GM11168 (cell line): ENCODE measurements around the gene NAIF1.
"Not testable (repeated sequence)": the region's sequence is repeated elsewhere in the genome, so short reads cannot be mapped to it uniquely, and the experiment has no call there.

ENCODE experiments used
- in situ Hi-C: fragments of 300-500 bp; cut with MboI; formaldehyde crosslinking; loops from one replicate; pipeline ENCODE4 v1.12.0; 2022; ENCODE audit warnings: low sequenced_read_pairs; ENCODE audit not compliant: unreplicated experiment

Gene NAIF1

GRCh38 chr9:128040783-128041182, 26.3 kb downstream of the NAIF1 start:
- in situ Hi-C loops = not testable (repeated sequence)

DNA sequence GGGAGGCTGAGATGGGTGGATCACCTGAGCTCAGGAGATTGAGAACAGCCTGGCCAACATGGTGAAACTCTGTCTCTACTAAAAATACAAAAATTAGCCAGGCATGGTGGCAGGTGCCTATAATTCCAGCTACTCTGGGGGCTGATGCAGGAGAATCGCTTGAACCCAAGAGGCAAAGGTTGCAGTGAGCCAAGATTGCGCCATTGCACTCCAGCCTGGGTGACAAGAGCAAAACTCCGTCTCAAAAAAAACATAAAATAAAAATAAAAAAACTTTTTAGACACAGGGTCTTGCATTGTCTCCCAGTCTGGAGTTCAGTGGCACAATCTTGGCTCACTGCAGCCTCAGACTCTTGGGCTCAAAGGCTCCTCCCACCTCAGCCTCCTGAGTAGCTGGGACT, 30.6 kb downstream of the NAIF1 start:
- in situ Hi-C loops = not testable (repeated sequence)

GRCh38 chr9:128034821-128035652, 32.1 kb downstream of the NAIF1 start:
- in situ Hi-C loops = loop anchor here (5.0 kb wide), 1 partner anchor 93 kb away; no protein-coding TSS in a partner anchor

DNA sequence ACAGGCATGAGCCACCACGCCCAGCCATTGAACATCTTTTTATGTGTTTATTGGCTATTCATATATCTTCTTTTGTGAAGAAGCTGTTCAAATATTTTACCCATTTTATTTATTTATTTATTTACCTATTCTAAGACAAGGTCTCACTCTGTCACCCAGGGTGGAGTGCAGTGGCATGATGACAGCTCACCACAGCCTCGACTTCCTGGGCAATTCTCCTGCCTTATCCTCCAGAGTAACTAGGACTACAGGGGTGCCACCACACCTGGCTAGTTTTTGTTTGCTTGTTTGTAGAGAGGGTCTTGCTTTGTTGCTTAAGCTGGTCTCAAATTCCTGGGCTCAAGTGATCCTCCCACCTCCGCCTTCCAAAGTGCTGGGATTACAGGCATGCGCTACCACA, 33.5 kb downstream of the NAIF1 start:
- in situ Hi-C loops = loop anchor here (5.0 kb wide), 1 partner anchor 91 kb away; no protein-coding TSS in a partner anchor

DNA sequence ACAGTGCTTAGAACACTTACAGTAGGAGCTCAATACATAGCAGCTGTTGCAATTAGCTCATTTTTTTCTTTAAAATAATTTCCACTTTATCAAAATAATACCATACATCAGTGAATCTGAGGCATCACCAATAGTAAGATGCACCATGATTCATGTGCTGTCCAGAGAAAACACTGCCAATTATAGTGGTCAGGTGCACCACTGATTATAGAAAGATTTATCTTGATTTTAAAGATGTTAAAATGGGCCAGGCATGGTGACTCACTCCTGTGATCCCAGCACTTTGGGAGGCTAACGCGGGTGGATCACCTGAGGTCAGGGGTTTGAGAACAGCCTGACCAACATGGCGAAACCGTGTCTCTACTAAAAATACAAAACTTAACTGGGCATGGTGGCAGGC, 39.4 kb downstream of the NAIF1 start:
- in situ Hi-C loops = no loop called here

GRCh38 chr9:128026773-128027541, 40.2 kb downstream of the NAIF1 start:
- in situ Hi-C loops = no loop called here

- in situ Hi-C loops = no loop called here
These were observed 40.8 kb downstream of the NAIF1 start for GRCh38 chr9:128026255-128026772.

DNA sequence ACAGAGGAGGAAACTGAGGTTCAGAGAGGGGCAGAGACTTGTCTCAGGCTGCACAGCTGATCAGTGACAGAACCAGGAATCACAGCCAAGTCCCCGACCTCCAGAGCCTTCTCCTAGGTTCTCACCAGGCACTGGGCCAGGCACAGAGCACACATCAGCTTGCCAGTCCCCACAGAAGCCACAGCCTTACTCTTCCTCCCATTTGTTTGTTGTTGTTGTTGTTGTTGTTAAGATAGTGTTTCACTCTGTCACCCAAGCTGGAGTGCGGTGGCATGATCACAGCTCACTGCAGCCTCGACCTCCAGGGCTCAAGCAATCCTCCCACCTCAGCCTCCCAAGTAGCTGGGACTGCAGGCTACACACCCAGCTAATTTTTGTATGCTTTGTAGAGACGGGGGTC, 41.4 kb downstream of the NAIF1 start:
- in situ Hi-C loops = no loop called here

- in situ Hi-C loops = no loop called here
These were observed 42.3 kb downstream of the NAIF1 start for GRCh38 chr9:128024761-128025308.

DNA sequence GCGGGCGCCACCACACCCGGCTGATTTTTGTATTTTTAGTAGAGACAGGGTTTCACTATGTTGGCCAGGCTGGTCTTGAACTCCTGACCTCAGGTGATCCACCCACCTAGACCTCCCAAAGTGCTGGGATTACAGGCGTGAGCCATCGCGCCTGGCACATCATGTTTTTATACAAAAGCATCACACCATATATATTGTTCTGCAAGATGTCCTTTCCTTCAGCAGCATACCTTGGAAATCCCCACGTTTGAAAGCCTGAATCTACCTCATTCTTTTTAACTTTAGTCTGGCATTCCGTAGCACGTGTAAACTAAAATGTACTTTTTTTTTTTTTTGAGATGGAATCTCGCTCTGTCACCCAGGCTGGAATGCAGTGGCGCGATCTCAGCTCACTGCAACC, 43.4 kb downstream of the NAIF1 start:
- in situ Hi-C loops = not testable (repeated sequence)

GRCh38 chr9:128022886-128023285, 44.2 kb downstream of the NAIF1 start:
- in situ Hi-C loops = no loop called here

DNA sequence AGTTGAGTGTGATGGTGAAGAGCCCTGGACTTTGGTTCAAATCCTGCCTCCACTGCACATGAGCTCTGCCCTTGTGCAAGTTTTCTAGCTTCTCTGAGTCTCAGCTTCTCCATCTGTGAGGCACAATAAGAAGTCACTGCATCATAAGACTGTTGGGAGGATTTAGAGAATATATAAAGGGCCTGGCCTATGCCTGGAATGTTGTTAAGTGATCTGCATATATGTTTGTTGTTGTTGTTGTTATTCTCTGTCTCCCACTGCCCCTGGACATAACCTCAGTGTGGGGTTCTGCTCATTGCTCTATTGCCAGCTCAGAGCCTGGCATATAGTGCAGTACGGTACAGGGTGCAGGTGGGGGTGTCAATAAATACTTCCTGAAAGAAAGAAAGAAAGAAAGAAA, 46.0 kb downstream of the NAIF1 start:
- in situ Hi-C loops = no loop called here

- in situ Hi-C loops = no loop called here
These were observed 46.4 kb downstream of the NAIF1 start for GRCh38 chr9:128020692-128021091.

DNA sequence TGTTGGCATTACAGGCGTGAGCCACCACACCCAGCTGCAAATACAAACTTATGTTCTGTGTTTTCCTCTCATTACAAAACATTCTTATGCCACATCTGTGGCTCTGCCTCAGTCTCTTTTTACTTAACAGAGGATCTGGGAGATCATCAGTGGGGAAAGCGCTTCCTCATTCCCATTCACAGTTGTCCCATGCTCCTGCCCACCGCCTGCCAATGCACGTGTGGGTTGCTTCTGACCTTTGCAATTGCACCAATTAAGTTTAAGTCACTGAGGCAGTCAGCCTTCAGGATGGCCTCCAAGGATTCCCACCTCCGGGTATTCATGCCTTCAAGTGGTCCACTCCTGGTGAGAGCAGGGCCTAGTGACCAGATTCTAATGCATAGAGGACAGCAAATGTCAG, 51.4 kb downstream of the NAIF1 start:
- in situ Hi-C loops = no loop called here
